Right cardiac atrium (tissue), 5 donors: ENCODE measurements around the gene EMILIN1. TPM values are rescaled to one million over a fixed set of nuclear protein-coding genes. Genes with fewer than 3 reads are reported as not detected.

Experiments used
- ATAC-seq, 2 donors: fragments of 200-7000 bp; cut with Tn5 transposase; one replicate each; pipeline versions ENCODE4 v1.8.0 to v1.9.1; 2020; ENCODE audit warnings: moderate library complexity in 2 of 2, mild to moderate bottlenecking in 1 of 2
- DNase-seq, 3 donors: peaks; one replicate each; pipeline ENCODE4 v3.0.0-alpha.2; 2020
- H3K27ac ChIP-seq: one replicate; pipeline ENCODE4 v1.5.1; 2013; ENCODE audit warnings: mild to moderate bottlenecking, low read length, control low read depth, moderate library complexity
- H3K27me3 ChIP-seq: one replicate; pipeline ENCODE4 v1.6.1; 2013; ENCODE audit not compliant: control insufficient read depth, insufficient read depth
- H3K4me1 ChIP-seq: one replicate; pipeline ENCODE4 v1.6.1; 2013; ENCODE audit warnings: low read length; ENCODE audit not compliant: control insufficient read depth, insufficient read depth
- H3K4me3 ChIP-seq: one replicate; pipeline ENCODE4 v1.5.1; 2013; ENCODE audit warnings: low read length, control low read depth
- H3K9me3 ChIP-seq: one replicate; pipeline ENCODE4 v1.6.1; 2013; ENCODE audit warnings: low read length; ENCODE audit not compliant: control insufficient read depth
- WGBS: extraction: QIAGEN DNeasy Blood & Tissue Kit; methylation state at CpG from one replicate; pipeline ENCODE4 v1.1.7; 2013; 5-methylcytosine and 5-hydroxymethylcytosine counted together
- intact Hi-C, 4 donors: fragments of 100-400 bp; cut with DNase I; formaldehyde crosslinking; loops; one replicate each; pipeline versions ENCODE4 v1.11.0 to v1.14.0; 2022 to 2023
- polyA plus RNA-seq: library from polyadenylated mRNA; stranded (reverse); fragments of 200-250 nt; gene quantifications from one replicate; pipeline ENCODE4 v1.2.3, GENCODE V29; 2013
- total RNA-seq, 4 donors: library from RNA; stranded (reverse); fragmentation: NEBNext Ultra II Directional; extraction: Animal tissue kit (Norgen Biotek cat#: 25700); gene quantifications; one replicate each; pipeline ENCODE4 v1.2.1, GENCODE V29; 2021
- donor health status: healthy with polysubstance abuse.
- donor health status: DM: no; HTN: yes; CAD: no.
- donor health status: DM: no; HTN: no; CAD: no.
- donor health status: DM: no; HTN: yes; CAD: no; lungs with severe emphysema.
- donor health status: DM: yes; HTN: yes; CAD: no.

The EMILIN1 gene
- total and polyA plus RNA-seq, 5 donors: 24.3 to 44.2 (median 34.6) TPM

GRCh38 chr2:27081984-27082772 is 3.8 kb downstream of the EMILIN1 start:
- no peak for ATAC-seq
- Histone ChIP-seq H3K9me3 (no peaks in the 10 kb centered on the region), H3K4me1 (peaks cover 4% of the 10 kb centered on the region), H3K27me3 (no peaks in the 10 kb centered on the region), H3K4me3 (no peak overlapping the region), H3K27ac (no peak overlapping the region)
- DNase-seq: peak in 2 of 3 donors; percentile 55 to 70
- WGBS: 83% methylated on average over 38 of the region's 38 CpGs
- intact Hi-C loops: loop anchor here in 3 of 4 donors (10.0 kb wide), 2 partner anchors 47 to 117 kb away; partner anchors contain the start of gene TMEM214 (in 2 of the 3)

DNA sequence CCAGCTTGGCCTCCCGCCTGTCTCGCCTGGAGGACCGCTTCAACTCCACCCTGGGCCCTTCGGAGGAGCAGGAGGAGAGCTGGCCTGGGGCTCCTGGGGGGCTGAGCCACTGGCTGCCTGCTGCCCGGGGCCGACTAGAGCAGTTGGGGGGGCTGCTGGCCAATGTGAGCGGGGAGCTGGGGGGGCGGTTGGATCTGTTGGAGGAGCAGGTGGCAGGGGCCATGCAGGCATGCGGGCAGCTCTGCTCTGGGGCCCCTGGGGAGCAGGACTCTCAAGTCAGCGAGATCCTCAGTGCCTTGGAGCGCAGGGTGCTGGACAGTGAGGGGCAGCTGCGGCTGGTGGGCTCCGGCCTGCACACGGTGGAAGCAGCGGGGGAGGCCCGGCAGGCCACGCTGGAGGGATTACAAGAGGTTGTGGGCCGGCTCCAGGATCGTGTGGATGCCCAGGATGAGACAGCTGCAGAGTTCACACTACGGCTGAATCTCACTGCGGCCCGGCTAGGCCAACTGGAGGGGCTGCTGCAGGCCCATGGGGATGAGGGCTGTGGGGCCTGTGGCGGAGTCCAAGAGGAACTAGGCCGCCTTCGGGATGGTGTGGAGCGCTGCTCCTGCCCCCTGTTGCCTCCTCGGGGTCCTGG is 4.5 kb downstream of the EMILIN1 start:
- no peaks in the 10 kb centered on the region for H3K27me3 ChIP-seq
- H3K4me1 ChIP-seq: peaks cover 4% of the 10 kb centered on the region
- 83% methylated on average over 27 of the region's 27 CpGs for WGBS
- intact Hi-C loops: loop anchor here in 3 of 4 donors (10.0 kb wide), 2 partner anchors 48 to 118 kb away; partner anchors contain the start of gene TMEM214 (in 2 of the 3)
- H3K4me3 ChIP-seq: no peak overlapping the region
- H3K27ac ChIP-seq: no peak overlapping the region
- ATAC-seq (no peak), DNase-seq (peak in 1 of 3 donors; percentile 62)
- H3K9me3 ChIP-seq: no peaks in the 10 kb centered on the region

DNA sequence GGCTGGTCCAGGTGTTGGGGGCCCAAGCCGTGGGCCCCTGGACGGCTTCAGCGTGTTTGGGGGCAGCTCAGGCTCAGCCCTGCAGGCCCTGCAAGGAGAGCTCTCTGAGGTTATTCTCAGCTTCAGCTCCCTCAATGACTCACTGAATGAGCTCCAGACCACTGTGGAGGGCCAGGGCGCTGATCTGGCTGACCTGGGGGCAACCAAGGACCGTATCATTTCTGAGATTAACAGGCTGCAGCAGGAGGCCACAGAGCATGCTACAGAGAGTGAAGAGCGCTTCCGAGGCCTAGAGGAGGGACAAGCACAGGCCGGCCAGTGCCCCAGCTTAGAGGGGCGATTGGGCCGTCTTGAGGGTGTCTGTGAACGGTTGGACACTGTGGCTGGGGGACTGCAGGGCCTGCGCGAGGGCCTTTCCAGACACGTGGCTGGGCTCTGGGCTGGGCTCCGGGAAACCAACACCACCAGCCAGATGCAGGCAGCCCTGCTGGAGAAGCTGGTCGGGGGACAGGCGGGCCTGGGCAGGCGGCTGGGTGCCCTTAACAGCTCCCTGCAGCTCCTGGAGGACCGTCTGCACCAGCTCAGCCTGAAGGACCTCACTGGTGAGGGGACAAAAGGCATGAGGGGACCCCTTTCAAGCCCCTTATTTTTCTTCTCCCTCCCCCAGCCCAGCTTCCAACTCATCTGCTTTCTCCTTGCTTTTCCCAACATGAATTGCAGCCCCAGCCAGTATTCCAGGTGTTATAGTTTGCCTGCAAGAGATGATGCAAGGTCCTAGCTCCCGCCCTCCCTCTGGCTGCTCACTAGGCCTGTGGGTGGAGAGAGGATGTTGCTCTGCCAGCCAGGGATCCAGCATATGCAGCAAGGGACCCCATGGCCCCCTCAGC is 5.2 kb downstream of the EMILIN1 start:
- WGBS: 82% methylated on average over 20 of the region's 20 CpGs
- DNase-seq: peak in 1 of 3 donors; percentile 53
- ATAC-seq: no peak
- Histone ChIP-seq H3K4me3 (no peak overlapping the region), H3K27me3 (no peaks in the 10 kb centered on the region), H3K4me1 (peaks cover 4% of the 10 kb centered on the region), H3K27ac (no peak overlapping the region), H3K9me3 (no peaks in the 10 kb centered on the region)
- intact Hi-C loops: loop anchor here in 3 of 4 donors (10.0 kb wide), 2 partner anchors 49 to 119 kb away; partner anchors contain the start of gene TMEM214 (in 2 of the 3)

DNA sequence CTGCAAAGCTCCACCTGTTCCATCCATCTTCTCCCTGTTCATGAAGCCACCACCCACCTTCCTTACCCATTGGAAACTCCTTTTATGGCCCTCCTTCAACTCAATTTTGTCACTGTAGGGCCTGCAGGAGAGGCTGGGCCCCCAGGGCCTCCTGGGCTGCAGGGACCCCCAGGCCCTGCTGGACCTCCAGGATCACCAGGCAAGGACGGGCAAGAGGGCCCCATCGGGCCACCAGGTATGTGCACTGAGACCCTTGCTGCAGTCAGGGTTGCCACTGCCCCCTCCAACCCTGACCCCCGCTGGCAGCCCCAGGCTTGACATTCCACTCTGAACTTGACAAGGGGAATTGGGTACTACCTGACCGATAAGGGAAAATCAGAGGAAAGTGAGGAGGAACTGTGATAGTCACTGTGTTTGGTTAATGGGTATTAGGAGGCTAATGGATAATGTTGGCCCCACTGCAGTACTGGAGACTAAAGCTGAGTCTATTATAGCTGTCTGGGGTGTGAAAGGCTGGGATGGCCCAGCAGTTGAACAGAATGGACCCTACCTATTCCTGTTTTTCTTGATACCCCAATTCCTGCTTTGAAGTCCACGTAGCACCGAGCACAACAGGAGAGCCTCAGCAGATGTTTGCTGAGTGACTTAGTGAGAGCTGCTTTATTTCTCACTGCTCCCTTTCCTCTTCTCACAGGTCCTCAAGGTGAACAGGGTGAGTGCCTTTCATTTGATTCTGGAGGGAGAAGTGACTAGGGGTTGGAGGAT is 6.1 kb downstream of the EMILIN1 start:
- peaks cover 4% of the 10 kb centered on the region for H3K4me1 ChIP-seq
- H3K27ac ChIP-seq: no peak overlapping the region
- no peak overlapping the region for H3K4me3 ChIP-seq
- ATAC-seq (no peak), DNase-seq (peak in 1 of 3 donors; percentile 34)
- 85% methylated on average over 6 of the region's 6 CpGs for WGBS
- H3K27me3 ChIP-seq: no peaks in the 10 kb centered on the region
- no peaks in the 10 kb centered on the region for H3K9me3 ChIP-seq
- intact Hi-C loops: loop anchor here (5.0 to 10.0 kb wide), 5 partner anchors 32 to 122 kb away; partner anchors contain the start of genes TMEM214 (in 3 of the 4) and AGBL5 (in 1 of the 4)

DNA sequence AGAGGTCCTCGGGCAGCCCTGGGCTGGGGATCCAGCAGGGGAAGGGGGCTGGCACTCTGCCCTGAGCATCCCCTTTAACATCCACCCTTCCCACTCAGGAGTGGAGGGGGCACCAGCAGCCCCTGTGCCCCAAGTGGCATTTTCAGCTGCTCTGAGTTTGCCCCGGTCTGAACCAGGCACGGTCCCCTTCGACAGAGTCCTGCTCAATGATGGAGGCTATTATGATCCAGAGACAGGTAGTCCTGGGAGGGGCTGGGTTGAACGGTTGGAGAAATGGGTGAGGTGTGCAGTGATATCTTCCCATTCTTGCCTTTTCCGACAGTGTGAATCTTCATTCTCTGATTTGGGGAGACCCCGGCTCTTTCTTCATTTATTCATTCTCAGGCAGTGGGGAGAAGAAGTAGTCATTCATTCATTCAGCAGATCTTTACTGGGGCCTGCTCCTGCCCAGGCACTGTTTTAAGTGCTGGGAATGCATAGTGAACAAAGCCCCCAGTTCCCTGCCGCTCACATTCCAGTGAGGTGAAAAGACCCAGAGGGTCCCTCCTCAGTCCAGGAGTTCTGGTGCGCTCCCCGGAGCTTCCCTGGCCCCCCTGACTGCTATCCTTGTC is 6.8 kb downstream of the EMILIN1 start:
- Histone ChIP-seq H3K27ac (peak overlapping the region; percentile 67), H3K27me3 (no peaks in the 10 kb centered on the region), H3K4me3 (peak overlapping the region; percentile 74), H3K9me3 (no peaks in the 10 kb centered on the region), H3K4me1 (peaks cover 4% of the 10 kb centered on the region)
- no peak for ATAC-seq
- 47% methylated on average over 10 of the region's 10 CpGs for whole genome bisulfite sequencing
- intact Hi-C loops: loop anchor here (5.0 to 10.0 kb wide), 5 partner anchors 33 to 123 kb away; partner anchors contain the start of genes TMEM214 (in 3 of the 4) and AGBL5 (in 1 of the 4)
- DNase-seq: peak in 1 of 3 donors; percentile 65

GRCh38 chr2:27085673-27086089 is 7.3 kb downstream of the EMILIN1 start:
- ATAC-seq: peak; percentile 63 to 69
- WGBS: 1% methylated on average over 38 of the region's 38 CpGs
- H3K27me3 ChIP-seq: no peaks in the 10 kb centered on the region
- intact Hi-C loops: loop anchor here (5.0 to 10.0 kb wide), 5 partner anchors 33 to 123 kb away; partner anchors contain the start of genes TMEM214 (in 3 of the 4) and AGBL5 (in 1 of the 4)
- peaks cover 2% of the 10 kb centered on the region for H3K4me1 ChIP-seq
- peak; percentile 84 to 94 (median 93) for DNase-seq
- H3K27ac ChIP-seq: peak overlapping the region; percentile 67
- H3K4me3 ChIP-seq: peak overlapping the region; percentile 74
- H3K9me3 ChIP-seq: no peaks in the 10 kb centered on the region

- whole genome bisulfite sequencing: under 1% methylated on average over 81 of the region's 81 CpGs
- Histone ChIP-seq H3K4me3 (peak overlapping the region; percentile 74), H3K9me3 (no peaks in the 10 kb centered on the region), H3K27me3 (no peaks in the 10 kb centered on the region), H3K4me1 (no peaks in the 10 kb centered on the region), H3K27ac (peak overlapping the region; percentile 67)
- intact Hi-C loops: loop anchor here (5.0 to 10.0 kb wide), 5 partner anchors 34 to 124 kb away; partner anchors contain the start of genes TMEM214 (in 3 of the 4) and AGBL5 (in 1 of the 4)
- ATAC-seq (peak; percentile 88 to 91), DNase-seq (peak; percentile 95 to 99 (median 98))
These were observed 7.8 kb downstream of the EMILIN1 start for GRCh38 chr2:27086090-27086723.

DNA sequence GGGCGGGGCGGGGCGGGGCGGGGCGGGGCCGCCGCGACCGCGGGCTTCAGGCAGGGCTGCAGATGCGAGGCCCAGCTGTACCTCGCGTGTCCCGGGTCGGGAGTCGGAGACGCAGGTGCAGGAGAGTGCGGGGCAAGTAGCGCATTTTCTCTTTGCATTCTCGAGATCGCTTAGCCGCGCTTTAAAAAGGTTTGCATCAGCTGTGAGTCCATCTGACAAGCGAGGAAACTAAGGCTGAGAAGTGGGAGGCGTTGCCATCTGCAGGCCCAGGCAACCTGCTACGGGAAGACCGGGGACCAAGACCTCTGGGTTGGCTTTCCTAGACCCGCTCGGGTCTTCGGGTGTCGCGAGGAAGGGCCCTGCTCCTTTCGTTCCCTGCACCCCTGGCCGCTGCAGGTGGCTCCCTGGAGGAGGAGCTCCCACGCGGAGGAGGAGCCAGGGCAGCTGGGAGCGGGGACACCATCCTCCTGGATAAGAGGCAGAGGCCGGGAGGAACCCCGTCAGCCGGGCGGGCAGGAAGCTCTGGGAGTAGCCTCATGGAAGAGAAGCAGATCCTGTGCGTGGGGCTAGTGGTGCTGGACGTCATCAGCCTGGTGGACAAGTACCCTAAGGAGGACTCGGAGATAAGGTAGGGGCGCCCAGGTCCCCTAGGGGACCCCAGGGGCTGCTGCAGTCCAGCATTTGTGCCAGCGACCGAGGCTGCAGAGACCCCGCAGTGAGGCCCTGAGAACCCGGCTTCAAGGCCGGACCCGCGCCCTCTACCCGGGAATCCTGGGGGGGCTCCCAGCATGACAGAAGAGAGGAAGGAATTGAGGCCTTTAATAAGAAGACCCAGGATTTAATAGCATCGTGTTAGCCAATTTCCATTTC is 8.5 kb downstream of the EMILIN1 start, which contains the start of gene KHK:
KHK (plus strand) TSS at position 49 of the 870 bp plus-strand sequence; CDS start at position 537, 488 bp downstream.
- H3K27ac ChIP-seq: peak within 1 kb of the TSS; percentile 67
- intact Hi-C loops: loop anchor here (5.0 to 10.0 kb wide), 5 partner anchors 35 to 125 kb away; partner anchors contain the start of genes TMEM214 (in 3 of the 4) and AGBL5 (in 1 of the 4)
- H3K4me3 ChIP-seq: peak within 1 kb of the TSS; percentile 74
- H3K9me3 ChIP-seq: no peaks in the 10 kb centered on the region
- H3K4me1 ChIP-seq: no peaks in the 10 kb centered on the region
- ATAC-seq: peak; percentile 24 to 38
- H3K27me3 ChIP-seq: no peaks in the 10 kb centered on the region
- DNase-seq: peak; percentile 69 to 86 (median 85)
- 11% methylated on average over 54 of the region's 54 CpGs for WGBS
